HepG2 (cell line): ENCODE results near the gene NCOA4. TPM values are rescaled to one million over a fixed set of nuclear protein-coding genes. Genes with fewer than 3 reads are reported as not detected.

ENCODE experiments used
- ATAD3A ChIP-seq: sonication (generic); formaldehyde crosslinking; IDR thresholded peaks from 2 replicates; pipeline ENCODE4 v1.4.0; 2020; ENCODE audit warnings: missing genetic modification reagents
- BCLAF1 ChIP-seq: fragments of 450-650 bp; IDR thresholded peaks from 2 replicates; pipeline ENCODE4 v1.6.1; 2017; ENCODE audit warnings: mild to moderate bottlenecking
- CBX2 ChIP-seq, 2 experiments: fragments of 200-600 bp in 1 of 2; sonication (generic); formaldehyde crosslinking in 1 of 2; IDR thresholded peaks; 2 replicates each; pipeline versions ENCODE4 v1.7.0 to v1.8.1; 2018 to 2022; ENCODE audit warnings: low read depth in 2 of 2, low read length in 1 of 2, mild to moderate bottlenecking in 1 of 2, missing genetic modification reagents in 1 of 2
- CEBPG ChIP-seq: IDR thresholded peaks from 2 replicates; pipeline ENCODE4 v1.6.1; 2016
- DRAP1 ChIP-seq: IDR thresholded peaks from 2 replicates; pipeline ENCODE4 v1.6.1; 2016; ENCODE audit warnings: missing genetic modification reagents, missing compliant biosample characterization
- GABPA ChIP-seq, 2 experiments: IDR thresholded peaks; 2 replicates each; pipeline ENCODE4 v1.6.1; 2011 to 2016; ENCODE audit warnings: low read depth in 2 of 2, low read length in 1 of 2, missing biosample characterization in 1 of 2, missing genetic modification characterization in 1 of 2
- GATAD2A ChIP-seq: IDR thresholded peaks from 2 replicates; pipeline ENCODE4 v1.6.1; 2016
- HDAC1 ChIP-seq: sonication (generic); formaldehyde crosslinking; IDR thresholded peaks from 2 replicates; pipeline ENCODE4 v1.5.1; 2020; ENCODE audit warnings: mild to moderate bottlenecking, missing genetic modification reagents
- HMG20B ChIP-seq: conservative IDR thresholded peaks from 2 replicates; pipeline ENCODE4 v1.6.1; 2016; ENCODE audit warnings: missing genetic modification reagents, missing compliant biosample characterization
- NR1H2 ChIP-seq: sonication (generic); formaldehyde crosslinking; IDR thresholded peaks from 2 replicates; pipeline ENCODE4 v1.8.1; 2022; ENCODE audit warnings: low read depth, missing genetic modification reagents, borderline replicate concordance
- NR2F6 ChIP-seq, 2 experiments: IDR thresholded peaks; 2 replicates each; pipeline ENCODE4 v1.6.1; 2016; ENCODE audit warnings: antibody characterized with exemption in 1 of 2, mild to moderate bottlenecking in 1 of 2
- PHF21A ChIP-seq: sonication (generic); formaldehyde crosslinking; IDR thresholded peaks from 2 replicates; pipeline ENCODE4 v1.5.0; 2020; ENCODE audit warnings: mild to moderate bottlenecking, missing genetic modification reagents
- RXRB ChIP-seq: IDR thresholded peaks from 2 replicates; pipeline ENCODE4 v1.6.1; 2016; ENCODE audit warnings: borderline replicate concordance, missing genetic modification reagents, missing compliant biosample characterization
- SOX13 ChIP-seq, 3 experiments: fragments of 450-650 bp in 1 of 3; sonication (generic) in 1 of 3; formaldehyde crosslinking in 1 of 3; IDR thresholded peaks in 2 of 3; conservative IDR thresholded peaks in 1 of 3; 2 replicates each; pipeline versions ENCODE4 v1.5.0 to v1.6.1; 2016 to 2020; ENCODE audit warnings: antibody characterized with exemption in 1 of 3, mild to moderate bottlenecking in 1 of 3, missing compliant biosample characterization in 1 of 3, missing genetic modification reagents in 1 of 3, moderate library complexity in 1 of 3
- TBX2 ChIP-seq: sonication (generic); formaldehyde crosslinking; IDR thresholded peaks from 2 replicates; pipeline ENCODE4 v1.5.0; 2020; ENCODE audit warnings: missing genetic modification reagents, mild to moderate bottlenecking, borderline replicate concordance
- TEAD3 ChIP-seq: optimal IDR thresholded peaks from 2 replicates; pipeline ENCODE3; 2016; ENCODE audit warnings: borderline replicate concordance
- ZNF317 ChIP-seq: sonication (generic); formaldehyde crosslinking; IDR thresholded peaks from 2 replicates; pipeline ENCODE4 v1.5.0; 2020; ENCODE audit warnings: mild to moderate bottlenecking, missing genetic modification reagents
- ZNF441 ChIP-seq: sonication (generic); formaldehyde crosslinking; IDR thresholded peaks from 2 replicates; pipeline ENCODE4 v1.7.0; 2021; ENCODE audit warnings: missing genetic modification reagents, borderline replicate concordance
- ZNF549 ChIP-seq: sonication (generic); formaldehyde crosslinking; IDR thresholded peaks from 2 replicates; pipeline ENCODE4 v1.5.0; 2020; ENCODE audit warnings: missing genetic modification reagents
- ZNF564 ChIP-seq: sonication (generic); formaldehyde crosslinking; IDR thresholded peaks from 2 replicates; pipeline ENCODE4 v1.8.1; 2023; ENCODE audit warnings: mild to moderate bottlenecking, missing genetic modification reagents
- ZNF660 ChIP-seq: sonication (generic); formaldehyde crosslinking; IDR thresholded peaks from 2 replicates; pipeline ENCODE4 v1.5.1; 2020; ENCODE audit warnings: mild to moderate bottlenecking, low read depth, missing genetic modification reagents, borderline replicate concordance
- ZNF878 ChIP-seq: sonication (generic); formaldehyde crosslinking; IDR thresholded peaks from 2 replicates; pipeline ENCODE4 v1.8.1; 2023; ENCODE audit warnings: mild to moderate bottlenecking, missing genetic modification reagents, moderate library complexity
- polyA plus RNA-seq, 8 experiments: library from polyadenylated mRNA; depleted of rRNA in 3 of 8; stranded (reverse) in 7 of 8; unstranded in 1 of 8; fragments of >200 nt; fragmentation: Illumina TruSeq in 4 of 8; extraction: Trizol in 4 of 8; gene quantifications; 2 replicates each; pipeline versions ENCODE4 v1.2.1 to v1.2.3, GENCODE V29; 2011 to 2016; ENCODE audit warnings: low read depth in 4 of 8, missing spikeins in 1 of 8, mixed read lengths in 1 of 8; ENCODE audit not compliant: insufficient read depth in 1 of 8
- total RNA-seq, 5 experiments: library from RNA; depleted of rRNA; stranded (reverse); fragments of >200 nt; fragmentation: Illumina TruSeq; extraction: Trizol; gene quantifications; 2 replicates each; pipeline ENCODE4 v1.2.3, GENCODE V29; 2016; ENCODE audit warnings: low read depth in 1 of 5
- TF ChIP-seq, protein P1 (sequence below): sonication (generic); formaldehyde crosslinking; IDR thresholded peaks from 2 replicates; pipeline ENCODE4 v1.4.0; 2020; ENCODE audit warnings: mild to moderate bottlenecking, missing genetic modification reagents, borderline replicate concordance

NCOA4 gene
- total and polyA plus RNA-seq, 2 of the 13 experiments (the other 11 are each of a cell fraction or from before 2014, with no cell fraction given): 306 to 400 TPM

DNA sequence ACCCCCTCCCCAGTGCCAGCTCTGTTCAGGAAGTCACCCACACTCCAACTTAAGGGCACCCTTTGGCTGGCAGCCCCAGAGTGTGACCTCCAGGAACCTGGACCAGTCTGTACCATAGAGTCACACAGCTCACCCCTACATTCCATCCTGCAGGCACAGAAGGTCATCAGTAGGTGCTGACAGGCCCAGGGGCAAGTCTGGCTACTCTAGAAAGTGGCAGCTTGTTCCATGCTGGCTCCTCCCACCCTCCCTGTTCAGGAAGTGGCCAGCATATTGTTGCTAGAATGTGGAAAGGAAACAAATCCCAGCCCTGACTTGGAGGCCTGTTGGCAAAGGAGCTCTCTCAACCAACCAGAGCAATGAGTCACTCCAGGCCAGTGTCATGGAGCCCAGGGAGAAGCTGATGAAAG, 3.2 kb upstream of the NCOA4 start (continued):
- TF ChIP-seq HDAC1 (CRISPR knock-in tag): peak; percentile 71
- TF ChIP-seq TBX2 (CRISPR knock-in tag): peak; percentile 28; the same call in 1 of the 2 replicates
- TF ChIP-seq ZNF660: no peak
- peak; percentile 70 for TF ChIP-seq RXRB (CRISPR knock-in tag)
- TF ChIP-seq ZNF564 (CRISPR knock-in tag): no peak
- TF ChIP-seq GABPA (IDR thresholded peaks at IDR 0.05; ENCODE audit: low read depth, low read length): no peak
- peak; percentile 69 for TF ChIP-seq GABPA (CRISPR knock-in tag; IDR thresholded peaks at IDR 0.05; ENCODE audit: low read depth)
- TF ChIP-seq HMG20B (CRISPR knock-in tag): 0 out of 2 replicates have a peak, but pooled peaks have one; percentile 36
- TF ChIP-seq PHF21A (CRISPR knock-in tag): peak; percentile 70
- no peak for TF ChIP-seq NR1H2 (CRISPR knock-in tag)
- no peak for TF ChIP-seq ATAD3A
- peak; percentile 9; the same call in 1 of the 2 replicates for TF ChIP-seq CEBPG
- TF ChIP-seq CBX2 (IDR thresholded peaks at IDR 0.05; ENCODE audit: low read depth, low read length): no peak
- no peak for TF ChIP-seq CBX2 (CRISPR knock-in tag; IDR thresholded peaks at IDR 0.05; ENCODE audit: low read depth)
- 0 out of 2 replicates have a peak, but pooled peaks have one; percentile 27 for TF ChIP-seq ZNF317
- peak; percentile 87 for TF ChIP-seq TEAD3
- TF ChIP-seq ZNF549 (CRISPR knock-in tag): no peak
- no peak for TF ChIP-seq ZNF878 (CRISPR knock-in tag)
- TF ChIP-seq BCLAF1: no peak
- TF ChIP-seq NR2F6 (IDR thresholded peaks at IDR 0.05): 0 out of 2 replicates have a peak, but pooled peaks have one; percentile 38
- peak; percentile 53; the same call in 1 of the 2 replicates for TF ChIP-seq NR2F6 (CRISPR knock-in tag; IDR thresholded peaks at IDR 0.05)
- peak; percentile 58 for TF ChIP-seq GATAD2A
- no peak for TF ChIP-seq SOX13 (IDR thresholded peaks at IDR 0.05)
- peak in 1 of 2 experiments; percentile 50; a peak in 1 of 4 replicates for TF ChIP-seq SOX13 (CRISPR knock-in tag; conservative IDR thresholded peaks at IDR 0.05 in 1 of 2, IDR thresholded peaks at IDR 0.05 in 1 of 2)
- no peak for TF ChIP-seq ZNF441
- peak; percentile 73; the same call in 1 of the 2 replicates for TF ChIP-seq DRAP1 (CRISPR knock-in tag)
- TF ChIP-seq, protein P1, sequence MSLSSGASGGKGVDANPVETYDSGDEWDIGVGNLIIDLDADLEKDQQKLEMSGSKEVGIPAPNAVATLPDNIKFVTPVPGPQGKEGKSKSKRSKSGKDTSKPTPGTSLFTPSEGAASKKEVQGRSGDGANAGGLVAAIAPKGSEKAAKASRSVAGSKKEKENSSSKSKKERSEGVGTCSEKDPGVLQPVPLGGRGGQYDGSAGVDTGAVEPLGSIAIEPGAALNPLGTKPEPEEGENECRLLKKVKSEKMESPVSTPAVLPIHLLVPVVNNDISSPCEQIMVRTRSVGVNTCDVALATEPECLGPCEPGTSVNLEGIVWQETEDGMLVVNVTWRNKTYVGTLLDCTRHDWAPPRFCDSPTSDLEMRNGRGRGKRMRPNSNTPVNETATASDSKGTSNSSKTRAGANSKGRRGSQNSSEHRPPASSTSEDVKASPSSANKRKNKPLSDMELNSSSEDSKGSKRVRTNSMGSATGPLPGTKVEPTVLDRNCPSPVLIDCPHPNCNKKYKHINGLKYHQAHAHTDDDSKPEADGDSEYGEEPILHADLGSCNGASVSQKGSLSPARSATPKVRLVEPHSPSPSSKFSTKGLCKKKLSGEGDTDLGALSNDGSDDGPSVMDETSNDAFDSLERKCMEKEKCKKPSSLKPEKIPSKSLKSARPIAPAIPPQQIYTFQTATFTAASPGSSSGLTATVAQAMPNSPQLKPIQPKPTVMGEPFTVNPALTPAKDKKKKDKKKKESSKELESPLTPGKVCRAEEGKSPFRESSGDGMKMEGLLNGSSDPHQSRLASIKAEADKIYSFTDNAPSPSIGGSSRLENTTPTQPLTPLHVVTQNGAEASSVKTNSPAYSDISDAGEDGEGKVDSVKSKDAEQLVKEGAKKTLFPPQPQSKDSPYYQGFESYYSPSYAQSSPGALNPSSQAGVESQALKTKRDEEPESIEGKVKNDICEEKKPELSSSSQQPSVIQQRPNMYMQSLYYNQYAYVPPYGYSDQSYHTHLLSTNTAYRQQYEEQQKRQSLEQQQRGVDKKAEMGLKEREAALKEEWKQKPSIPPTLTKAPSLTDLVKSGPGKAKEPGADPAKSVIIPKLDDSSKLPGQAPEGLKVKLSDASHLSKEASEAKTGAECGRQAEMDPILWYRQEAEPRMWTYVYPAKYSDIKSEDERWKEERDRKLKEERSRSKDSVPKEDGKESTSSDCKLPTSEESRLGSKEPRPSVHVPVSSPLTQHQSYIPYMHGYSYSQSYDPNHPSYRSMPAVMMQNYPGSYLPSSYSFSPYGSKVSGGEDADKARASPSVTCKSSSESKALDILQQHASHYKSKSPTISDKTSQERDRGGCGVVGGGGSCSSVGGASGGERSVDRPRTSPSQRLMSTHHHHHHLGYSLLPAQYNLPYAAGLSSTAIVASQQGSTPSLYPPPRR (CRISPR knock-in tag): peak; percentile 61; the same call in 1 of the 2 replicates
